BLaER1 (cell line): ENCODE measurements around the gene ARPC1A.
A peak's percentile ranks its signal among the peaks of the same experiment; 100 is the strongest.
"Not testable (repeated sequence)": the region's sequence is repeated elsewhere in the genome, so short reads cannot be mapped to it uniquely, and the experiment has no call there.

ENCODE experiments used
- H3K27ac ChIP-seq: shearing (Covaris generic); formaldehyde crosslinking; 2 replicates; pipeline ENCODE4 v1.8.1; 2022
- H3K27me3 ChIP-seq: shearing (Covaris generic); formaldehyde crosslinking; 2 replicates; pipeline ENCODE4 v1.8.1; 2022
- H3K36me3 ChIP-seq: shearing (Covaris generic); formaldehyde crosslinking; 2 replicates; pipeline ENCODE4 v1.8.1; 2022
- H3K4me1 ChIP-seq: shearing (Covaris generic); formaldehyde crosslinking; 2 replicates; pipeline ENCODE4 v1.8.1; 2022
- H3K4me2 ChIP-seq: shearing (Covaris generic); formaldehyde crosslinking; 2 replicates; pipeline ENCODE4 v1.8.1; 2022
- H3K4me3 ChIP-seq: shearing (Covaris generic); formaldehyde crosslinking; 2 replicates; pipeline ENCODE4 v1.8.1; 2022
- H3K9ac ChIP-seq: shearing (Covaris generic); formaldehyde crosslinking; 2 replicates; pipeline ENCODE4 v1.8.1; 2022
- H3K9me3 ChIP-seq: shearing (Covaris generic); formaldehyde crosslinking; 2 replicates; pipeline ENCODE4 v1.8.1; 2022
- H4K20me1 ChIP-seq: shearing (Covaris generic); formaldehyde crosslinking; 2 replicates; pipeline ENCODE4 v1.8.1; 2022
- Cebpa-rat ChIP-seq: shearing (Covaris generic); IDR thresholded peaks from 2 replicates; pipeline ENCODE4 v1.8.1; 2022

Gene ARPC1A

GRCh38 chr7:99344061-99344647 lies 18.5 kb downstream of the ARPC1A start:
- H3K4me2 ChIP-seq: no peak overlapping the region
- H3K36me3 ChIP-seq: peaks cover 100% of the 10 kb centered on the region
- H3K9ac ChIP-seq: no peak overlapping the region
- no peaks in the 10 kb centered on the region for H3K4me1 ChIP-seq
- no peak overlapping the region for H3K4me3 ChIP-seq
- no peak for TF ChIP-seq Cebpa-rat
- no peak overlapping the region for H3K27ac ChIP-seq
- H3K9me3 ChIP-seq: no peaks in the 10 kb centered on the region
- H3K27me3 ChIP-seq: no peaks in the 10 kb centered on the region
- H4K20me1 ChIP-seq: peaks cover 44% of the 10 kb centered on the region

GRCh38 chr7:99350641-99351040 lies 24.9 kb downstream of the ARPC1A start:
- not testable (repeated sequence) for H3K9me3 ChIP-seq, H3K9ac ChIP-seq, H3K4me1 ChIP-seq, H3K27me3 ChIP-seq, H3K4me3 ChIP-seq, H3K27ac ChIP-seq, H3K4me2 ChIP-seq
- Histone ChIP-seq H3K36me3 (peaks cover 99% of the 10 kb centered on the region), H4K20me1 (peaks cover 22% of the 10 kb centered on the region)

DNA sequence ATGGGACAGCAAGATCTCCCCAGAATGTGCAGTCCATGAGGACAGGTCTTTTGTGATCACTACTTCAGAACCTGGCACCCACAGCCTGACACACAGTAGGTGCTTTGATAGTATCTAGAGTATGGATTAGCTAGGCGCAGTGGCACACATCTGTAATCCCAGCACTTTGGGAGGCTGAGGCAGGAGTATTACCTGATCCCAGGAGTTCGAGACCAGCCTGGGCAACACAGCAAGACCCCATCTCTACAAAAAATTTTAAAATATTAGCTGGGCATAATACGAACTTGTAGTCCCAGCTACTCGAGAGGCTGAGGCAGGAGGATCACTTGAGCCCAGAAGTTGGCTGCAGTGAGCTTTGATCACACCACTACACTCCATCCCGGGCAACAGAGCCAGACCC lies 26.5 kb downstream of the ARPC1A start:
- Histone ChIP-seq H3K4me2 (no peak overlapping the region), H3K4me3 (no peak overlapping the region), H3K36me3 (peaks cover 99% of the 10 kb centered on the region), H4K20me1 (peaks cover 14% of the 10 kb centered on the region; the same call in 1 of the 2 replicates), H3K27me3 (no peaks in the 10 kb centered on the region), H3K9me3 (no peaks in the 10 kb centered on the region), H3K4me1 (no peaks in the 10 kb centered on the region), H3K9ac (no peak overlapping the region), H3K27ac (no peak overlapping the region)
- no peak for TF ChIP-seq Cebpa-rat

DNA sequence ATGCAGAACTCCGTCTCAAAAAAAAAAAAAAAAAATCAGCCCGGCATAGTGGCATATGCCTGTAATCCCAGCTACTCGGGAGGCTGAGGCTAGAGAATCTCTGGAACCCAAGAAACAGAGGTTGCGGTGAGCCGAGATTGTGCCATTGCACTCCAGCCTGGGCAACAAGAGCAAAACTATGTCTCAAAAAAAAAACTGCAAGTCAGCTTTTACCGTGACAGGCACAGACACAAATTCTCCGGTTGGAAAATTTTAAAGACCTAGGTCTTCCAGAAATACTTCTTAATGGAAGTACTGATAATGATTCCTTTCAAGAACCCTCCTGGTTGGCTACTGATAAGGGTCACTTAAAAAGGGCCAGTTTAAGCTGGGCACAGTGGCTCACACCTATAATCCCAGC lies 29.4 kb downstream of the ARPC1A start:
- Histone ChIP-seq H3K9me3 (no peaks in the 10 kb centered on the region), H4K20me1 (no peaks in the 10 kb centered on the region), H3K36me3 (peaks cover 99% of the 10 kb centered on the region), H3K4me2 (no peak overlapping the region), H3K9ac (no peak overlapping the region), H3K4me1 (0 out of 2 replicates have a peak, but pooled peaks cover under 1% of the 10 kb centered on the region), H3K27me3 (no peaks in the 10 kb centered on the region), H3K27ac (no peak overlapping the region), H3K4me3 (no peak overlapping the region)
- TF ChIP-seq Cebpa-rat: no peak

GRCh38 chr7:99357701-99358490 lies 32.2 kb downstream of the ARPC1A start:
- Histone ChIP-seq H3K9ac (no peak overlapping the region), H3K4me3 (no peak overlapping the region), H3K27ac (no peak overlapping the region), H3K4me2 (no peak overlapping the region), H4K20me1 (peaks cover 17% of the 10 kb centered on the region; the same call in 1 of the 2 replicates), H3K9me3 (no peaks in the 10 kb centered on the region), H3K36me3 (peaks cover 100% of the 10 kb centered on the region), H3K27me3 (no peaks in the 10 kb centered on the region), H3K4me1 (peaks cover 10% of the 10 kb centered on the region; the same call in 1 of the 2 replicates)
- no peak for TF ChIP-seq Cebpa-rat

- not testable (repeated sequence) for H3K27ac ChIP-seq, H3K9ac ChIP-seq, H3K9me3 ChIP-seq, H3K27me3 ChIP-seq, H3K4me3 ChIP-seq, H3K4me2 ChIP-seq
- Histone ChIP-seq H3K4me1 (peaks cover 10% of the 10 kb centered on the region; the same call in 1 of the 2 replicates), H3K36me3 (peaks cover 100% of the 10 kb centered on the region), H4K20me1 (peaks cover 17% of the 10 kb centered on the region; the same call in 1 of the 2 replicates)
Measured at GRCh38 chr7:99358521-99358920, 32.8 kb downstream of the ARPC1A start.

DNA sequence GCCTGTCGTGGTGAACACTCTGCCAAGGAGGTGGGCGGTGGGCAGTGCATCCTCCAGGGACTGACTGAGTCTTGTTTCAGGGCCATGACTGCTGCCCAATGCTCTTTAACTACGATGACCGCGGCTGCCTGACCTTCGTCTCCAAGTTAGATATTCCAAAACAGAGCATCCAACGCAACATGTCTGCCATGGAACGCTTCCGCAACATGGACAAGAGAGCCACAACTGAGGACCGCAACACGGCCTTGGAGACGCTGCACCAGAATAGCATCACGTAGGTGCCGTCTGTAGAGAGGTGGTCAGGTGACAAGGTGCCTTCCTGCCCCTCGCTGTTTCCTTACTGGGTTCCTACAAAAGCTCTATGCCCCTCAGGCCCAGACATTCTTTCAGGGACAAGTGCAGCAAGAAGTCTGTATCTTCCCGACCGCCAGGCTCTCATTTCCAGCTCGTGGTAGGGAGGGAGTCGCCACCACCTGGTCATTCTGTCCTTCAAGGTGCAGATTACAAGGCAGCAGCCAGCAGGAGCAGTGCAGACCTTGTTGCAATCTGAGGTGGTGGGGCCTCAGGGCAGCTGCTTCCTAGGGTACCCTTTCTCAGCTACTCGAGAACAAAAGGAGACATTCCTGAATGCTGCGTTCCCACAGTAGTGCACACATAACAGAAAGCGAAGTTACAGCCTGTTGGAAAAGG lies 33.9 kb downstream of the ARPC1A start:
- Histone ChIP-seq H3K4me2 (no peak overlapping the region), H3K4me1 (peaks cover 10% of the 10 kb centered on the region; the same call in 1 of the 2 replicates), H3K27me3 (no peaks in the 10 kb centered on the region), H4K20me1 (peaks cover 17% of the 10 kb centered on the region; the same call in 1 of the 2 replicates), H3K36me3 (peaks cover 100% of the 10 kb centered on the region), H3K27ac (no peak overlapping the region), H3K4me3 (no peak overlapping the region), H3K9me3 (no peaks in the 10 kb centered on the region), H3K9ac (0 out of 2 replicates have a peak overlapping the region, but pooled peaks have one; percentile 17)
- TF ChIP-seq Cebpa-rat: no peak

DNA sequence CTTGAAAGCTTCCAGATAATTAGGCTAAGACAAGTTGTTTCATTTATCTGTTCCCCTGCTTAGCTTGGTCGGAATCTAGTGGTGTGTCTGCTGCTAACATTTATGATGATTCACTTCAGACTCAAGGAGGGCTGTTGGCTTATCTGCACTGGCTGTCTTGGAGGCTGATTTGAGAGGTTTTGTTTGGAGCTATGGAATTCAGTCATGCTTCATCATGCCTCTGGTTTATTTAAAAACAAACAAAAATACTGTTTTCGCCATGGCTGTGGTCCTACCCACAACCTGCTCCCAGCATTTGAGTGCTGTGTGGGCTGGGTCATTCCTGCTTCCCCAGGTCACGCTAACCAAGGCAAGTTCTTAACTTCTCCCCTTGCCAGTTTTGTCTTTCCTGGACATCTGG lies 37.1 kb downstream of the ARPC1A start:
- Histone ChIP-seq H3K4me3 (no peak overlapping the region), H3K4me2 (no peak overlapping the region), H3K9ac (no peak overlapping the region), H3K27me3 (no peaks in the 10 kb centered on the region), H3K36me3 (peaks cover 100% of the 10 kb centered on the region), H3K4me1 (peaks cover 10% of the 10 kb centered on the region; the same call in 1 of the 2 replicates), H3K27ac (no peak overlapping the region), H3K9me3 (no peaks in the 10 kb centered on the region), H4K20me1 (peaks cover 22% of the 10 kb centered on the region; the same call in 1 of the 2 replicates)
- TF ChIP-seq Cebpa-rat: no peak

DNA sequence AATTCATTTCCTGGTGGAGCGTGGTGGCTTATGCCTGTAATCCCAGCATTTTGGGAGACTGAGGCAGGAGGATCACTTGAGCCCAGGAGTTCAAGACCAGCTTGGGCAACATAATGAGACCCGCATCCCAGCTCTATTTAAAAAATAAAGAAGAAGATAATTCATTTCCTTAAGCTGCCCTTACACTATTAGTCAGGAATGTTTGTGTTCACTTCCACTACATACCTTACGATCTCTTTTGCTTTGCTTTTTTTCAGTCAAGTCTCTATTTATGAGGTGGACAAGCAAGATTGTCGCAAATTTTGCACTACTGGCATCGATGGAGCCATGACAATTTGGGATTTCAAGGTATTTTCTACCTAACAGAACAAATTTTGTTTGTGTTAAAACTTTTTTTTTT lies 37.6 kb downstream of the ARPC1A start:
- no peaks in the 10 kb centered on the region for H3K9me3 ChIP-seq
- no peak overlapping the region for H3K4me2 ChIP-seq
- no peak for TF ChIP-seq Cebpa-rat
- H3K36me3 ChIP-seq: peaks cover 96% of the 10 kb centered on the region
- H3K4me1 ChIP-seq: peaks cover 10% of the 10 kb centered on the region; the same call in 1 of the 2 replicates
- H3K4me3 ChIP-seq: no peak overlapping the region
- H4K20me1 ChIP-seq: peaks cover 22% of the 10 kb centered on the region; the same call in 1 of the 2 replicates
- H3K27me3 ChIP-seq: no peaks in the 10 kb centered on the region
- no peak overlapping the region for H3K27ac ChIP-seq
- H3K9ac ChIP-seq: no peak overlapping the region
